Esophagus muscularis mucosa (tissue), 4 donors: ENCODE data around the gene EDEM3. TPM values are rescaled to one million over a fixed set of nuclear protein-coding genes. Genes with fewer than 3 reads are reported as not detected.

Experiments used
- DNase-seq: peaks from one replicate; pipeline ENCODE4 v3.0.0-alpha.2; 2017; ENCODE audit errors: extremely low spot score
- H3K27ac ChIP-seq, 4 donors: fragments of 200-600 bp; sonication (generic); replicated peaks in 1 of 4; 1 replicate in 3 of 4; 2 replicates in 1 of 4; pipeline ENCODE4 v1.5.1; 2016 to 2019; ENCODE audit warnings: mild to moderate bottlenecking in 1 of 4
- H3K27me3 ChIP-seq, 4 donors: fragments of 200-600 bp; sonication (generic); one replicate each; pipeline versions ENCODE4 v1.5.1 to v1.6.0; 2016 to 2019
- H3K36me3 ChIP-seq, 4 donors: fragments of 200-600 bp; sonication (generic); one replicate each; pipeline ENCODE4 v1.5.1; 2016 to 2019
- H3K4me1 ChIP-seq, 4 donors: fragments of 200-600 bp; sonication (generic); one replicate each; pipeline ENCODE4 v1.5.1; 2016 to 2019
- H3K4me3 ChIP-seq, 4 donors: fragments of 200-600 bp; sonication (generic); 1 replicate in 2 of 4; 2 replicates in 2 of 4; pipeline ENCODE4 v1.5.1; 2016 to 2019; ENCODE audit warnings: mild to moderate bottlenecking in 4 of 4, moderate library complexity in 1 of 4
- H3K9me3 ChIP-seq, 4 donors: fragments of 200-600 bp; sonication (generic); 1 replicate in 3 of 4; 2 replicates in 1 of 4; pipeline ENCODE4 v1.5.1; 2016 to 2019
- EP300 ChIP-seq: sonication (generic); formaldehyde crosslinking; IDR thresholded peaks from one replicate; pipeline ENCODE4 v1.6.1; 2017; ENCODE audit warnings: antibody characterized with exemption
- POLR2A ChIP-seq: fragments of 450-650 bp; IDR thresholded peaks from one replicate; pipeline ENCODE4 v1.6.1; 2017; ENCODE audit warnings: antibody characterized with exemption, moderate library complexity, mild to moderate bottlenecking, low read depth
- POLR2AphosphoS5 ChIP-seq, 2 donors: sonication (generic); formaldehyde crosslinking; IDR thresholded peaks; one replicate each; pipeline ENCODE4 v1.6.1; 2017; ENCODE audit warnings: antibody characterized with exemption in 2 of 2
- WGBS: methylation state at CpG from one replicate; pipeline ENCODE4 v1.1.5; 2018; 5-methylcytosine and 5-hydroxymethylcytosine counted together
- intact Hi-C: fragments of 100-400 bp; cut with DNase I; formaldehyde crosslinking; loops from one replicate; pipeline ENCODE4 v1.15.1; 2023
- total RNA-seq, 4 donors: library from RNA; depleted of rRNA; stranded (reverse); fragments of >200 nt; gene quantifications; one replicate each; pipeline versions ENCODE4 v1.1.0 to v1.2.1, GENCODE V29; 2016
- TF ChIP-seq, protein P1 (sequence below), 3 experiments: fragments of 200-600 bp in 2 of 3; fragments of 450-650 bp in 1 of 3; sonication (generic) in 2 of 3; IDR thresholded peaks; one replicate each; pipeline ENCODE4 v1.5.1; 2017 to 2019; ENCODE audit warnings: antibody characterized with exemption in 3 of 3, mild to moderate bottlenecking in 2 of 3, moderate library complexity in 1 of 3

Gene EDEM3
- total RNA-seq, 4 donors from 2014 or later = 28.7 to 36.1 (median 29.4) TPM

- intact Hi-C loops = no loop called here
- Histone ChIP-seq H3K36me3 (no peaks in the 10 kb centered on the region), H3K27me3 (no peaks in the 10 kb centered on the region), H3K27ac (no peak overlapping the region), H3K4me3 (no peak overlapping the region), H3K4me1 (no peaks in the 10 kb centered on the region), H3K9me3 (peaks cover 0 to 12% (median 9%) of the 10 kb centered on the region in 4 donors)
- no peak for DNase-seq
- TF ChIP-seq, protein P1, sequence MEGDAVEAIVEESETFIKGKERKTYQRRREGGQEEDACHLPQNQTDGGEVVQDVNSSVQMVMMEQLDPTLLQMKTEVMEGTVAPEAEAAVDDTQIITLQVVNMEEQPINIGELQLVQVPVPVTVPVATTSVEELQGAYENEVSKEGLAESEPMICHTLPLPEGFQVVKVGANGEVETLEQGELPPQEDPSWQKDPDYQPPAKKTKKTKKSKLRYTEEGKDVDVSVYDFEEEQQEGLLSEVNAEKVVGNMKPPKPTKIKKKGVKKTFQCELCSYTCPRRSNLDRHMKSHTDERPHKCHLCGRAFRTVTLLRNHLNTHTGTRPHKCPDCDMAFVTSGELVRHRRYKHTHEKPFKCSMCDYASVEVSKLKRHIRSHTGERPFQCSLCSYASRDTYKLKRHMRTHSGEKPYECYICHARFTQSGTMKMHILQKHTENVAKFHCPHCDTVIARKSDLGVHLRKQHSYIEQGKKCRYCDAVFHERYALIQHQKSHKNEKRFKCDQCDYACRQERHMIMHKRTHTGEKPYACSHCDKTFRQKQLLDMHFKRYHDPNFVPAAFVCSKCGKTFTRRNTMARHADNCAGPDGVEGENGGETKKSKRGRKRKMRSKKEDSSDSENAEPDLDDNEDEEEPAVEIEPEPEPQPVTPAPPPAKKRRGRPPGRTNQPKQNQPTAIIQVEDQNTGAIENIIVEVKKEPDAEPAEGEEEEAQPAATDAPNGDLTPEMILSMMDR (IDR thresholded peaks at IDR 0.05) = no peak
- TF ChIP-seq POLR2AphosphoS5 (IDR thresholded peaks at IDR 0.05) (no peak), EP300 (no peak), POLR2A (no peak)
- WGBS = 78% methylated on average over 1 of the region's 1 CpG
These were observed 27.3 kb upstream of the EDEM3 start for GRCh38 chr1:184781941-184782340.

- H3K36me3 ChIP-seq = no peaks in the 10 kb centered on the region
- DNase-seq = no peak
- H3K9me3 ChIP-seq = no peaks in the 10 kb centered on the region
- H3K4me3 ChIP-seq = no peak overlapping the region
- 61% methylated on average over 2 of the region's 2 CpGs for WGBS
- TF ChIP-seq POLR2AphosphoS5 (IDR thresholded peaks at IDR 0.05) = no peak
- TF ChIP-seq, protein P1 (IDR thresholded peaks at IDR 0.05) = no peak
- no peak for TF ChIP-seq EP300
- TF ChIP-seq POLR2A = no peak
- H3K4me1 ChIP-seq = no peaks in the 10 kb centered on the region
- no peaks in the 10 kb centered on the region for H3K27me3 ChIP-seq
- intact Hi-C loops = no loop called here
- H3K27ac ChIP-seq = no peak overlapping the region
These were observed 21.2 kb upstream of the EDEM3 start for GRCh38 chr1:184775885-184776284.

GRCh38 chr1:184775329-184775728 is 20.7 kb upstream of the EDEM3 start:
- H3K27me3 ChIP-seq = no peaks in the 10 kb centered on the region

DNA sequence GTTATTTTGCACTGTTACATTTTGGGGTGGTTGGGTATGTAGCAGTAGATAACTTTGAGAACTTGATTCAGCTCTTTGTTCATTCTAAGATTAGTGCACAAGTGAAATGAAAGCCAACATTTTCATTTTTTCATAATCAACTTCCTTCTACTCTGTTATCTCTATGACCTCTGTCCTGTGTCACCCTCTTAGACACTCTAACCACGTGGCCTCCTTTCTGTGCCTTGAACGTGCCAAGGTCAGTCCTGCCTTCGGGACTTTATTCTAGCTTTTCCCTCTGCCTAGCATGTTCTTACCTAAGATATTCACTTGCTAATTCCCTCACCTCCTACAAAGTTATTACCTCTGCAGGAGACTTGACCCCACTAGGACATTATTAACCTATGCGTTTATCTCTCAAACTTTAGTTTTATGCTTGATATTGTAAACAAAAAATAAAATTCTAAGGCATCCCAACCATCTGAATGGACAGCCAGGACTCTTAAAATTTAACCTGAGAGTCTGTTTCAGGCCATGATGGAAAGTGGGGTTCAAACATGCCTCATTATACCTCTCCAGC is 19.2 kb upstream of the EDEM3 start:
- 88% methylated on average over 4 of the region's 4 CpGs for WGBS
- Histone ChIP-seq H3K4me1 (no peaks in the 10 kb centered on the region), H3K4me3 (no peak overlapping the region), H3K36me3 (no peaks in the 10 kb centered on the region), H3K27me3 (no peaks in the 10 kb centered on the region), H3K9me3 (no peaks in the 10 kb centered on the region), H3K27ac (no peak overlapping the region)
- no peak for DNase-seq
- TF ChIP-seq POLR2A = no peak
- TF ChIP-seq POLR2AphosphoS5 (IDR thresholded peaks at IDR 0.05) = no peak
- TF ChIP-seq EP300 = no peak
- TF ChIP-seq, protein P1 (IDR thresholded peaks at IDR 0.05) = no peak
- intact Hi-C loops = no loop called here

More at GRCh38 chr1:184775329-184775728, 20.7 kb upstream of the EDEM3 start:
- H3K27ac ChIP-seq = no peak overlapping the region
- no peaks in the 10 kb centered on the region for H3K9me3 ChIP-seq
- DNase-seq = no peak
- H3K36me3 ChIP-seq = no peaks in the 10 kb centered on the region
- intact Hi-C loops = no loop called here
- H3K4me1 ChIP-seq = no peaks in the 10 kb centered on the region
- H3K4me3 ChIP-seq = no peak overlapping the region
- TF ChIP-seq EP300 = no peak
- no peak for TF ChIP-seq POLR2AphosphoS5 (IDR thresholded peaks at IDR 0.05)
- TF ChIP-seq, protein P1 (IDR thresholded peaks at IDR 0.05) = no peak
- no peak for TF ChIP-seq POLR2A

GRCh38 chr1:184771190-184771691 is 16.6 kb upstream of the EDEM3 start:
- intact Hi-C loops = no loop called here
- Histone ChIP-seq H3K27ac (no peak overlapping the region), H3K4me3 (no peak overlapping the region), H3K9me3 (no peaks in the 10 kb centered on the region), H3K4me1 (no peaks in the 10 kb centered on the region), H3K36me3 (no peaks in the 10 kb centered on the region), H3K27me3 (no peaks in the 10 kb centered on the region)
- no peak for DNase-seq
- WGBS = 74% methylated on average over 7 of the region's 7 CpGs
- TF ChIP-seq POLR2AphosphoS5 (IDR thresholded peaks at IDR 0.05) = no peak
- TF ChIP-seq EP300 = no peak
- TF ChIP-seq, protein P1 (IDR thresholded peaks at IDR 0.05) = no peak
- no peak for TF ChIP-seq POLR2A
